HTR-8/SVneo (cell line): ENCODE data around the gene STMN1.

Experiments used
- DNase-seq: peaks from one replicate; pipeline ENCODE4 v3.0.0; 2011; ENCODE audit warnings: low spot score, mixed read lengths; ENCODE audit not compliant: insufficient read length
- FAIRE-seq: peaks from 2 replicates; lab custom pipeline; 2011; peaks lifted over from hg19 to GRCh38; lab: Jason Lieb, UNC

The STMN1 gene

GRCh38 chr1:25897754-25898153, 8.5 kb downstream of the STMN1 start:
- DNase-seq (no peak), FAIRE-seq (no peak)

GRCh38 chr1:25896266-25896665, 10.0 kb downstream of the STMN1 start:
- DNase-seq (no peak), FAIRE-seq (no peak)

GRCh38 chr1:25895365-25895990, 10.7 kb downstream of the STMN1 start:
- FAIRE-seq (no peak), DNase-seq (peak; percentile 89)

GRCh38 chr1:25893116-25893515, 13.1 kb downstream of the STMN1 start:
- no peak for DNase-seq

GRCh38 chr1:25891606-25892005, 14.6 kb downstream of the STMN1 start:
- DNase-seq (no peak), FAIRE-seq (no peak)

More at GRCh38 chr1:25893116-25893515, 13.1 kb downstream of the STMN1 start:
- no peak for FAIRE-seq

- FAIRE-seq = no peak
- DNase-seq = no peak
Observed at GRCh38 chr1:25890239-25891034, 15.8 kb downstream of the STMN1 start.

- no peak for FAIRE-seq
Observed at GRCh38 chr1:25889470-25889869, 16.7 kb downstream of the STMN1 start.

GRCh38 chr1:25888426-25888987, 17.7 kb downstream of the STMN1 start:
- FAIRE-seq (no peak), DNase-seq (no peak)

More at GRCh38 chr1:25889470-25889869, 16.7 kb downstream of the STMN1 start:
- peak; percentile 47 for DNase-seq

- no peak for DNase-seq
- no peak for FAIRE-seq
Observed at GRCh38 chr1:25885602-25886001, 20.6 kb downstream of the STMN1 start.

- FAIRE-seq (no peak), DNase-seq (no peak)
Observed at GRCh38 chr1:25881266-25881665, 25.0 kb downstream of the STMN1 start.

GRCh38 chr1:25880518-25880917, 25.7 kb downstream of the STMN1 start:
- FAIRE-seq (no peak), DNase-seq (no peak)

GRCh38 chr1:25879675-25880074, 26.5 kb downstream of the STMN1 start:
- DNase-seq (no peak), FAIRE-seq (no peak)

GRCh38 chr1:25878690-25879089, 27.5 kb downstream of the STMN1 start:
- no peak for FAIRE-seq

GRCh38 chr1:25877155-25877554, 29.1 kb downstream of the STMN1 start:
- no peak for FAIRE-seq
- no peak for DNase-seq

More at GRCh38 chr1:25878690-25879089, 27.5 kb downstream of the STMN1 start:
- DNase-seq = no peak

GRCh38 chr1:25876693-25877077, 29.5 kb downstream of the STMN1 start:
- FAIRE-seq (no peak), DNase-seq (no peak)

- DNase-seq (no peak), FAIRE-seq (no peak)
Observed at GRCh38 chr1:25875856-25876692, 30.1 kb downstream of the STMN1 start.

GRCh38 chr1:25875154-25875855, 30.9 kb downstream of the STMN1 start, which contains the start of gene PAQR7:
Gene PAQR7, minus strand, starts transcription at chr1:25875708. Its CDS starts 11,869 bp downstream, at chr1:25863839.
- FAIRE-seq (peak; percentile 26), DNase-seq (peak; percentile 45)

- FAIRE-seq (no peak), DNase-seq (no peak)
Observed at GRCh38 chr1:25874635-25875153, 31.5 kb downstream of the STMN1 start.

GRCh38 chr1:25874209-25874608, 32.0 kb downstream of the STMN1 start:
- no peak for DNase-seq
- no peak for FAIRE-seq
